BJ (cell line): Measurements from ENCODE around the gene R3HCC1L. TPM values are rescaled to one million over a fixed set of nuclear protein-coding genes. Genes with fewer than 3 reads are reported as not detected.

Source experiments
- CTCF ChIA-PET: fragments of 350-600 bp; formaldehyde crosslinking; extraction: SDS; loops from one replicate; lab custom pipeline; 2021; ENCODE audit warnings: antibody characterized with exemption, inconsistent platforms; lab: Yijun Ruan, JAX
- POLR2A ChIA-PET: fragments of 300-600 bp; sonication (Branson Sonifier 250); formaldehyde crosslinking; extraction: SDS; loops from one replicate; lab custom pipeline; 2021; ENCODE audit warnings: antibody characterized with exemption; lab: Charles Lee
- DNase-seq: peaks from one replicate; pipeline ENCODE4 v3.0.0-alpha.2; 2011; ENCODE audit warnings: low read depth
- H3K27me3 ChIP-seq: 2 replicates; pipeline ENCODE4 v1.6.0; 2011; ENCODE audit warnings: low read length; ENCODE audit not compliant: control insufficient read depth, insufficient read depth
- H3K36me3 ChIP-seq: 2 replicates; pipeline ENCODE4 v1.5.1; 2011; ENCODE audit warnings: low read length; ENCODE audit not compliant: control insufficient read depth, insufficient read depth
- H3K4me3 ChIP-seq: 2 replicates; pipeline ENCODE4 v1.5.1; 2011; ENCODE audit warnings: low read depth, mild to moderate bottlenecking, control low read depth, low read length
- polyA plus RNA-seq: library from polyadenylated mRNA; depleted of rRNA; stranded (reverse); fragments of >200 nt; gene quantifications from 2 replicates; pipeline ENCODE4 v1.2.3, GENCODE V29; 2011
- TF ChIP-seq, protein P1 (sequence below): IDR thresholded peaks from 2 replicates; pipeline ENCODE4 v1.5.1; 2011; ENCODE audit warnings: low read depth, mild to moderate bottlenecking, control low read depth, inconsistent platforms, low read length, moderate library complexity; ENCODE audit not compliant: insufficient read depth

The R3HCC1L gene
- polyA plus RNA-seq, 1 experiment: 5.6 TPM

DNA sequence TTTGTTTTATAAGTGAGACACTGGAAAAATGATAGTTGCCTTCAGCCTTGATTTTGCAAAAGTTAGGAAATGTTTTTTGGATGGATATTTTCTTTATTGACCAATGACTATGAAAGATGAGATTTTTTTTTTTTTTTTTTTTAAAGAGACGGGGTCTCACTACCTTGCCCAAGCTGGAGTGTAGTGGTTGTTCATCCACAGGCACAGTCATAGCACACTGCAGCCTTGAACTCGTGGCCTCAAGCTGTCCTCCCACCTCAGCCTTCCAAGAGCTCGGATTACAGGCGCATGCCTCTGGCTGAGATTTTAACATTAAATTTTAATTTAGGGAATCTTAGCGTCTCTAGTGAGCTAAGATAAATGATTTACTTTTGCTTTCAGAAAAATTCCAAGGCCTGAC, 67.3 kb downstream of the R3HCC1L start:
- Histone ChIP-seq H3K36me3 (no peaks in the 10 kb centered on the region), H3K27me3 (no peaks in the 10 kb centered on the region), H3K4me3 (no peak overlapping the region)
- TF ChIP-seq, protein P1, sequence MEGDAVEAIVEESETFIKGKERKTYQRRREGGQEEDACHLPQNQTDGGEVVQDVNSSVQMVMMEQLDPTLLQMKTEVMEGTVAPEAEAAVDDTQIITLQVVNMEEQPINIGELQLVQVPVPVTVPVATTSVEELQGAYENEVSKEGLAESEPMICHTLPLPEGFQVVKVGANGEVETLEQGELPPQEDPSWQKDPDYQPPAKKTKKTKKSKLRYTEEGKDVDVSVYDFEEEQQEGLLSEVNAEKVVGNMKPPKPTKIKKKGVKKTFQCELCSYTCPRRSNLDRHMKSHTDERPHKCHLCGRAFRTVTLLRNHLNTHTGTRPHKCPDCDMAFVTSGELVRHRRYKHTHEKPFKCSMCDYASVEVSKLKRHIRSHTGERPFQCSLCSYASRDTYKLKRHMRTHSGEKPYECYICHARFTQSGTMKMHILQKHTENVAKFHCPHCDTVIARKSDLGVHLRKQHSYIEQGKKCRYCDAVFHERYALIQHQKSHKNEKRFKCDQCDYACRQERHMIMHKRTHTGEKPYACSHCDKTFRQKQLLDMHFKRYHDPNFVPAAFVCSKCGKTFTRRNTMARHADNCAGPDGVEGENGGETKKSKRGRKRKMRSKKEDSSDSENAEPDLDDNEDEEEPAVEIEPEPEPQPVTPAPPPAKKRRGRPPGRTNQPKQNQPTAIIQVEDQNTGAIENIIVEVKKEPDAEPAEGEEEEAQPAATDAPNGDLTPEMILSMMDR: no peak
- ChIA-PET POLR2A (no interaction called here), CTCF (interaction anchor here (1.2 kb wide), 1 partner anchor 61 kb away, joined by 3 read pairs; no protein-coding TSS in a partner anchor)
- no peak for DNase-seq

DNA sequence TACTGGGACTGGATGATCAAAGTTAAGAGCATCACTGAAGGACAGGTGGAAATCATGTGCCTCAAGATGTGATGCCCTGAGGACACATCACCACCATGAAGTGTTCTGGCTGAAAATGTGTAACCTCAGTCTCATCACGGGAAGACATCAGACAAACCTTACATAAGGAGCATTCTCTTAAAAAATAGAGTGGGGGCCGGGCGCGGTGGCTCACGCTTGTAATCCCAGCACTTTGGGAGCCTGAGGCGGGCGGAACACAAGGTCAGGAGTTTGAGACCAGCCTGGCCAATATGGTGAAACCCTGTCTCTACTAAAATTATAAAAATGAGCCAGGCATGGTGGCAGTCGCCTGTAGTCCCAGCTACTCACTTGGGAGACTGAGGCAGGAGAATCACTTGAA, 67.9 kb downstream of the R3HCC1L start:
- no peaks in the 10 kb centered on the region for H3K27me3 ChIP-seq
- H3K36me3 ChIP-seq: no peaks in the 10 kb centered on the region
- no peak for DNase-seq
- CTCF ChIA-PET: interaction anchor here (1.2 kb wide), 1 partner anchor 60 kb away, joined by 3 read pairs; no protein-coding TSS in a partner anchor
- TF ChIP-seq, protein P1: no peak
- no peak overlapping the region for H3K4me3 ChIP-seq
- POLR2A ChIA-PET: no interaction called here

DNA sequence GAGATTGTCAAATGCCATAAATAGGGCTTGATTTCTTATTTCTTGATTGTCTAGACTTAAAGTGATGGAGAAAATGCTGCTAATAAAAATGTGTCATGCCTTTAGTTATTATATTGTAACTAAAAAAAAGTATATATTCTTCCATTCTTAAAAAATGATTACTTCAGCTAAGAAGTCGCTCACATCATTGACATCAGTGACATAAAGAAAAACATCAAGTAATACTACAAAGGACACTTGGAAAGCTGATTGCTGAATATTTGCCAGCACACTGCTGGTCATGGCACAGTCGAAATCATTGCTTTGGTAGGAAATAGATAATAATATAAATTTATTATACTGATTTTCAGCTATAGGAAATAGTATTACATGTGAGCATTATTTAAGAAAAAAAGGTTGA, 70.9 kb downstream of the R3HCC1L start:
- ChIA-PET POLR2A (no interaction called here), CTCF (interaction anchor here (0.6 to 0.8 kb wide), 2 partner anchors 87 to 290 kb away, joined by 3 read pairs; no protein-coding TSS in a partner anchor)
- TF ChIP-seq, protein P1: no peak
- H3K36me3 ChIP-seq: peaks cover 3% of the 10 kb centered on the region; the same call in 1 of the 2 replicates
- no peaks in the 10 kb centered on the region for H3K27me3 ChIP-seq
- H3K4me3 ChIP-seq: no peak overlapping the region
- no peak for DNase-seq

DNA sequence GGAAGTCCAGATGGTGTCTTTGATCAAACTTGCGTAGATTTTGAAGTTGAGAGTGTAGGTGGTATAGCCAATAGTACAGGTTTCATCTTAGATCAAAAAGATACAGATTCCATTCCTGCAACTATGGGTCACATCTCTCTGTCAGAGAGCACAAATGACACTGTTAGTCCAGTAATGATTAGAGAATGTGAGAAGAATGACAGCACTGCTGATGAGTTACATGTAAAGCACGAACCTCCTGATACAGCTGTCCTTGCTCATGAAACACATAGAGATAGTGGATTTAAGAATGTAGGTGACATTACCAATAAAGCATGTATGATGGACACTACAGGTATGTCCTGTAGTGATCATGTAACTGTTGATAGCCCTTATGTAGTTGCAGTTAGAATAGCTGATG, 74.5 kb downstream of the R3HCC1L start:
- ChIA-PET CTCF (no interaction called here), POLR2A (no interaction called here)
- no peak overlapping the region for H3K4me3 ChIP-seq
- TF ChIP-seq, protein P1: no peak
- DNase-seq: no peak
- H3K36me3 ChIP-seq: peaks cover 3% of the 10 kb centered on the region
- no peaks in the 10 kb centered on the region for H3K27me3 ChIP-seq

DNA sequence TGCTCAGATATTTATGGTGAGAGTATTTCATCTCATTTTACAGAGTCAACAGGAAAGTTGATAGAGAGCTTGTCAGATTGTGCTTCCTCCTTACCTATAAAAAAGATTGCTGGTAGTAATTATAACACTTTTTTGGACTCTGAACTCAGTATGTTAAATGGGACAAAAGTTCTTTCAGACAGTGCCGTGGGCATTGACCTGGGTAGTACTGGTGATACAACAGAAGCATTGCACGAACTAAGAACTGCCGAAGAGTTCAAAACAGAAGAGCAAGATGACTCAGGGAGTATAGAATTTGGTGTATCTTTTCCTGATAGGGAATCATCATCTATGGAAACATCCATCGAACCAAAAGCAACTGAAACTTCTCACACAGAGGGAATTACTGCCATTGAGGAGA, 75.0 kb downstream of the R3HCC1L start:
- H3K27me3 ChIP-seq: no peaks in the 10 kb centered on the region
- no peak overlapping the region for H3K4me3 ChIP-seq
- CTCF ChIA-PET: no interaction called here
- TF ChIP-seq, protein P1: no peak
- POLR2A ChIA-PET: no interaction called here
- H3K36me3 ChIP-seq: peaks cover 3% of the 10 kb centered on the region
- no peak for DNase-seq
